ENCODE measurements around the gene GMDS.

The GMDS gene

DNA sequence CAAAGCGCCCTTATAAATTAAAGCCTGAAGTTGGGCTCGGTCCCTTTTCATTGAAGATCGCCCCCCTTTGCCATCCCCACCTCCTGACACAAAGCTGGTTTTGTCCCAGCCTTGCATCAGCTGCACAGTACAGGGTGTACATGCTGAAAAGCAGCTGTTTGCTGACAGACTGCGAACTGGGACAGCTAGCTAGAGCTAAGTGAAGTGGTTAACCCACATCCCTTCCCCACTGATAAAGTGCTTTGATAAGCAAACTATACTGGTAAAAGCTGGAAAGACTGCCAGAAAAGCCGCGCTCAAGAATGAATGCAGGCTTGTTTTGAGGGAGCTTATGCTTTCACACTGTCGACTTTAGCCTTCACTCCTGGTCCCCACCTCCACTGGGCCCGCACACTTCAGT is 207.3 kb downstream of the GMDS start:
- DNase-seq: peak; percentile 22 to 67 (median 55)
- Histone ChIP-seq H3K36me3 (ENCODE audit: control insufficient read depth in 4 of 4, insufficient read depth in 4 of 4, low read length in 3 of 4) (no peaks in the 10 kb centered on the region), H3K27ac (ENCODE audit: insufficient read depth in 1 of 2, low read depth in 1 of 2, low read length in 2 of 2, poor library complexity in 1 of 2, severe bottlenecking in 2 of 2) (no peak overlapping the region), H3K4me3 (ENCODE audit: control insufficient read depth in 1 of 7, extremely low read depth in 1 of 7, insufficient read depth in 4 of 7, low read depth in 2 of 7, low read length in 6 of 7) (peak overlapping the region in 2 of 7 experiments; percentile 11 to 29), H3K9me3 (ENCODE audit: control extremely low read depth in 1 of 5, control insufficient read depth in 4 of 5, insufficient read depth in 2 of 5, low read depth in 1 of 5, low read length in 4 of 5) (peaks cover 0 to under 1% (median 0%) of the 10 kb centered on the region in 5 experiments), H3K4me1 (ENCODE audit: control extremely low read depth in 1 of 4, control insufficient read depth in 4 of 4, insufficient read depth in 4 of 4, low read length in 3 of 4) (peaks cover 0 to 8% (median 6%) of the 10 kb centered on the region in 4 experiments), H3K27me3 (replicated peaks in 2 of 5; ENCODE audit: control insufficient read depth in 4 of 5, insufficient read depth in 5 of 5, low read length in 4 of 5) (no peaks in the 10 kb centered on the region)
- ChIA-PET POLR2A (no interaction called here), CTCF (interaction anchor here (0.8 to 0.9 kb wide), 2 partner anchors 66 to 183 kb away, joined by 3 read pairs; no protein-coding TSS in a partner anchor)
- 19% methylated on average over 3 of the region's 8 CpGs for whole genome bisulfite sequencing (ENCODE audit: insufficient coverage)

DNA sequence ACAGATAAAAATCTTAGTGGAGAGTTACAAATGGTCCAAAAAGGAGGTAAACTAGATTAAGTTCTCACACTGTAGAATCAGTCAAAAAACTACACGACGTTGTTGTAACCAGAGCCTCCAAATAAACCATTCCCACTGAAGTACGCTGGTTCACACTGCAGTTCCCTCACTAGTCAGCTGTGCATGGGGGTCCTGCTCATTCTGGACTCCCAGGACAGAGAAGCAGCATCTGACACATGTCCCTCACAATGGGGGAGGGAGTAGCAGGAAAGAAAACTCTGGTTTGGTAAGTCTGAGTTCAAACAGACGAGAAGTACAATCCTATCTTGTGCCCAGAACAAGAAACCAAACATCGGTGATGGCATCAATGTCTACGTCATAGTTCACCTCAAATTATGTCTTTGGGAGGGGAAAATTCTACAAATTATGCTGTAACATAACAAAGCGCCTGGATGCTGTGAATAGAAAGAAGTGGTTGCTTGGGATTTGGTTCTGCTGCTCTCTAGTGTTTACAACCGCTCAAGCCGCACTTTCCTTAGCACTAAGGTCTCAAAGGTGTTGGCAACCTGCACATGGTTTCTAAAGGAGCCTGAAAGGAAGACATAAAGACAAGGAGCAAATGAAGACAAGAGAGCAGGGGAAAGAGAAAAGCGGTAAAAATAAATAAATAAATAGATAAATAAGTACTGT is 208.0 kb downstream of the GMDS start:
- H3K4me3 ChIP-seq (ENCODE audit: control insufficient read depth in 1 of 7, extremely low read depth in 1 of 7, insufficient read depth in 4 of 7, low read depth in 2 of 7, low read length in 6 of 7): no peak overlapping the region
- DNase-seq: peak in 2 of 3 donors; percentile 19 to 27
- ChIA-PET CTCF (interaction anchor here (0.9 to 1.6 kb wide), 4 partner anchors 17 to 142 kb away, joined by 3 to 4 read pairs (median 4); no protein-coding TSS in a partner anchor), POLR2A (no interaction called here)
- no peaks in the 10 kb centered on the region for H3K27me3 ChIP-seq (replicated peaks in 2 of 5; ENCODE audit: control insufficient read depth in 4 of 5, insufficient read depth in 5 of 5, low read length in 4 of 5)
- no peaks in the 10 kb centered on the region for H3K36me3 ChIP-seq (ENCODE audit: control insufficient read depth in 4 of 4, insufficient read depth in 4 of 4, low read length in 3 of 4)
- H3K9me3 ChIP-seq (ENCODE audit: control extremely low read depth in 1 of 5, control insufficient read depth in 4 of 5, insufficient read depth in 2 of 5, low read depth in 1 of 5, low read length in 4 of 5): peaks cover 0 to 1% (median 0%) of the 10 kb centered on the region in 5 experiments
- WGBS (ENCODE audit: insufficient coverage): 92% methylated on average over 7 of the region's 10 CpGs
- H3K27ac ChIP-seq (ENCODE audit: insufficient read depth in 1 of 2, low read depth in 1 of 2, low read length in 2 of 2, poor library complexity in 1 of 2, severe bottlenecking in 2 of 2): no peak overlapping the region
- H3K4me1 ChIP-seq (ENCODE audit: control extremely low read depth in 1 of 4, control insufficient read depth in 4 of 4, insufficient read depth in 4 of 4, low read length in 3 of 4): peaks cover 0 to 8% (median 6%) of the 10 kb centered on the region in 4 experiments

DNA sequence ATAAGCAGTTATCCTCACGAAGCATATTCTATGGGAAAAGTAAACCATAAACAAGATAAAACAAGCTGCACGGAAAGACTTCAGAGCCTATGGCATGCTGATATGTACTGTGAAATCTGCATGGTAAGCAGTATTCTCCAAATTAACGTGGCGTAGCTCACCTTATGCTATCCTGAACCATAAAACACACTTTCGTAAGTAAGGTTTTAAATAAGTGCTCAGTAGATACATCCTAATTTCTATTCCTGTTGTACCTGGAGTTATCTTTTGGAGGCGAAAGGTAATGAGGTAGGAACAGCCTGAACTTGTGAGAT is 208.7 kb downstream of the GMDS start:
- Histone ChIP-seq H3K36me3 (ENCODE audit: control insufficient read depth in 4 of 4, insufficient read depth in 4 of 4, low read length in 3 of 4) (no peaks in the 10 kb centered on the region), H3K4me1 (ENCODE audit: control extremely low read depth in 1 of 4, control insufficient read depth in 4 of 4, insufficient read depth in 4 of 4, low read length in 3 of 4) (peaks cover 0 to 11% (median 6%) of the 10 kb centered on the region in 4 experiments), H3K27me3 (replicated peaks in 2 of 5; ENCODE audit: control insufficient read depth in 4 of 5, insufficient read depth in 5 of 5, low read length in 4 of 5) (no peaks in the 10 kb centered on the region), H3K4me3 (ENCODE audit: control insufficient read depth in 1 of 7, extremely low read depth in 1 of 7, insufficient read depth in 4 of 7, low read depth in 2 of 7, low read length in 6 of 7) (no peak overlapping the region), H3K27ac (ENCODE audit: insufficient read depth in 1 of 2, low read depth in 1 of 2, low read length in 2 of 2, poor library complexity in 1 of 2, severe bottlenecking in 2 of 2) (no peak overlapping the region), H3K9me3 (ENCODE audit: control extremely low read depth in 1 of 5, control insufficient read depth in 4 of 5, insufficient read depth in 2 of 5, low read depth in 1 of 5, low read length in 4 of 5) (peaks cover 0 to 1% (median 0%) of the 10 kb centered on the region in 5 experiments)
- WGBS (ENCODE audit: insufficient coverage): 100% methylated on average over 2 of the region's 6 CpGs
- DNase-seq: no peak
- ChIA-PET CTCF (interaction anchor here (1.3 to 1.6 kb wide), 3 partner anchors 18 to 141 kb away, joined by 4 read pairs; no protein-coding TSS in a partner anchor), POLR2A (no interaction called here)

DNA sequence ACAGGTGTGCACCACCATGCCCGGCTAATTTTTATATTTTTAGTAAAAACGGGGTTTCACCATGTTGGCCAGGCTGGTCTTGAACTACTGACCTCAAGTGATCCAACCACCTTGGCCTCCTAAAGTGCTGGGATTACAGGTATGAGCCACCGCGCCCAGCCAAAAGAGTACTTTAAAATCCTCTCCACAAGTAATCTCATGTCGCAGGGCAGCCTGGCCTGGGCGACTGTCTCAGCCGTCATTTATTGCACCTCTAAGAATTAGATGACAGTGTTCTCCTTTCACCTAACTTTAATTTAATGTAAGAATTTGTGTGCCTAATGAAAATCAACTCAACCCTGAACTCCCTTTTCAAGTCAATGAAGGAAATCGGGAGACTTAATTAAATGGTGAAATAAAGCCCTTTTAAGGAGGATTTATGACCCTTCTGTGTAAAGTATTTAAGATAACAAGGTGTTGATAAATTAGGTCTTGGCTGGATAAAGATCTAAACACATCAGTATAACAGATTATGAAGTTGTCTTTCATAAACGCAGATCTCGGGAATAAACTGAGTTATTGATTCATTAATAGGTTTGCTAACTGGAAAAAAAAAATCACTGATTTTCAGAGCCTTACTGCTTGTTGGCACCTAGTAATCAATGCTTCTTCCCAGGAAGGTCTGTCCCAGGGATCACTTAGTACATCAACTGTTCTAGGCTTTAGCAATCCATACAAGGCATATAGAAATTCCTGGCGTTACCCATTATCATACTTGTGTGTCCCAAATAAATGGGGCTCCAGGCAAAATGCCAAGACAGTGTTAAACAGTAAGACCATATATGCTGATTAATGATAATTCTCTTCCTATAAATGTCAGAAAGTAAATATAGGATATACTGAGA is 209.3 kb downstream of the GMDS start:
- ChIA-PET POLR2A (no interaction called here), CTCF (interaction anchor here (1.3 to 1.6 kb wide), 4 partner anchors 18 to 155 kb away, joined by 3 to 4 read pairs (median 4); no protein-coding TSS in a partner anchor)
- 100% methylated on average over 3 of the region's 11 CpGs for WGBS (ENCODE audit: insufficient coverage)

DNA sequence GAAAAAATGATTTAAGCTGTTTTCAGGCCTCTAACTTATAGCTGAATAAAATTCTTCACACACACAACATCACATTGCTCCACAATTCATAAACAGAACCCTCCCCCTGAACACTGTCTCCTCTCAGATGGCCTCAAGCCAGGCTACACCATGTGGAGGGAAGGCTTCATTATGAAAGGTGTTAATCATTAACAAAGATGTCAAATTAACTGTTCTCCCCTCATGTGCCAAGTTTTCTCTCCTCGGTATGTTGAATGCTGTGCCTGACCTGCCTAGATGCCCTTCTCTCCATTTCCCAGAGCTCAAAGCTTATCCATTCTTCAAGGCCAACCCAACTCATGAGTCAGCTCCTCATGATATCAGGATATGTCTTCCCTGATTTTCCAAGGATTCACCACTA is 210.4 kb downstream of the GMDS start:
- CTCF ChIA-PET: interaction anchor here (1.1 to 1.4 kb wide), 2 partner anchors 69 to 156 kb away, joined by 3 read pairs; no protein-coding TSS in a partner anchor
- Histone ChIP-seq H3K36me3 (ENCODE audit: control insufficient read depth in 4 of 4, insufficient read depth in 4 of 4, low read length in 3 of 4) (no peaks in the 10 kb centered on the region), H3K4me1 (ENCODE audit: control extremely low read depth in 1 of 4, control insufficient read depth in 4 of 4, insufficient read depth in 4 of 4, low read length in 3 of 4) (peaks cover 5 to 15% (median 7%) of the 10 kb centered on the region in 4 experiments), H3K4me3 (ENCODE audit: control insufficient read depth in 1 of 7, extremely low read depth in 1 of 7, insufficient read depth in 4 of 7, low read depth in 2 of 7, low read length in 6 of 7) (no peak overlapping the region), H3K27ac (ENCODE audit: insufficient read depth in 1 of 2, low read depth in 1 of 2, low read length in 2 of 2, poor library complexity in 1 of 2, severe bottlenecking in 2 of 2) (no peak overlapping the region), H3K27me3 (replicated peaks in 2 of 5; ENCODE audit: control insufficient read depth in 4 of 5, insufficient read depth in 5 of 5, low read length in 4 of 5) (no peaks in the 10 kb centered on the region), H3K9me3 (ENCODE audit: control extremely low read depth in 1 of 5, control insufficient read depth in 4 of 5, insufficient read depth in 2 of 5, low read depth in 1 of 5, low read length in 4 of 5) (peaks cover 0 to 1% (median 0%) of the 10 kb centered on the region in 5 experiments)
- WGBS (ENCODE audit: insufficient coverage): 100% methylated on average over 1 of the region's 1 CpG
- POLR2A ChIA-PET: no interaction called here
- no peak for DNase-seq

More for the DNA sequence above, 209.3 kb downstream of the GMDS start:
- no peak overlapping the region for H3K4me3 ChIP-seq (ENCODE audit: control insufficient read depth in 1 of 7, extremely low read depth in 1 of 7, insufficient read depth in 4 of 7, low read depth in 2 of 7, low read length in 6 of 7)
- no peaks in the 10 kb centered on the region for H3K36me3 ChIP-seq (ENCODE audit: control insufficient read depth in 4 of 4, insufficient read depth in 4 of 4, low read length in 3 of 4)
- peaks cover 0 to 1% (median 0%) of the 10 kb centered on the region in 5 experiments for H3K9me3 ChIP-seq (ENCODE audit: control extremely low read depth in 1 of 5, control insufficient read depth in 4 of 5, insufficient read depth in 2 of 5, low read depth in 1 of 5, low read length in 4 of 5)
- H3K4me1 ChIP-seq (ENCODE audit: control extremely low read depth in 1 of 4, control insufficient read depth in 4 of 4, insufficient read depth in 4 of 4, low read length in 3 of 4): peaks cover 2 to 15% (median 7%) of the 10 kb centered on the region in 4 experiments
- no peaks in the 10 kb centered on the region for H3K27me3 ChIP-seq (replicated peaks in 2 of 5; ENCODE audit: control insufficient read depth in 4 of 5, insufficient read depth in 5 of 5, low read length in 4 of 5)
- no peak overlapping the region for H3K27ac ChIP-seq (ENCODE audit: insufficient read depth in 1 of 2, low read depth in 1 of 2, low read length in 2 of 2, poor library complexity in 1 of 2, severe bottlenecking in 2 of 2)
- no peak for DNase-seq

DNA sequence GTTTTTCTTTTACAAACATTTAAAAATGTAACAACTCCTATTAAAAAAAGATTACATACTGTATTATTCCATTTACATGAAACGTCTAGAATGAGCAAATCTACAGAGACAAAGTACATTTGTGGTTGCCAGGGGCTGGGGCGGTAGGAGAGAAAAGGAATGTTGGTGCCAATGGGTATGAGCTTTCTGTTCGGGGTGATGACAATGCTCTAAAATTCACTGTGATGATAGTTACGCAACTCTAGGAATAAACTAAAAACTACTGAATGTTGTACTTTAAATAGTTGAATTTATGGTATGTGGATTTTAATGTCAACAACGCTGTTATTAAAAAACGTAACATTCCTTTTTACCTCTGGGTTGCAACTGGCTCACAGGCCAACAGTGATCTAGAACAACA is 211.1 kb downstream of the GMDS start:
- H3K27ac ChIP-seq (ENCODE audit: insufficient read depth in 1 of 2, low read depth in 1 of 2, low read length in 2 of 2, poor library complexity in 1 of 2, severe bottlenecking in 2 of 2): no peak overlapping the region
- no peaks in the 10 kb centered on the region for H3K27me3 ChIP-seq (replicated peaks in 2 of 5; ENCODE audit: control insufficient read depth in 4 of 5, insufficient read depth in 5 of 5, low read length in 4 of 5)
- H3K4me1 ChIP-seq (ENCODE audit: control extremely low read depth in 1 of 4, control insufficient read depth in 4 of 4, insufficient read depth in 4 of 4, low read length in 3 of 4): peaks cover 9 to 22% (median 11%) of the 10 kb centered on the region in 4 experiments
- no peaks in the 10 kb centered on the region for H3K36me3 ChIP-seq (ENCODE audit: control insufficient read depth in 4 of 4, insufficient read depth in 4 of 4, low read length in 3 of 4)
- no peak for DNase-seq
- 94% methylated on average over 5 of the region's 6 CpGs for WGBS (ENCODE audit: insufficient coverage)
- no peak overlapping the region for H3K4me3 ChIP-seq (ENCODE audit: control insufficient read depth in 1 of 7, extremely low read depth in 1 of 7, insufficient read depth in 4 of 7, low read depth in 2 of 7, low read length in 6 of 7)
- ChIA-PET POLR2A (no interaction called here), CTCF (interaction anchor here (1.1 kb wide), 2 partner anchors 61 to 70 kb away, joined by 3 read pairs; no protein-coding TSS in a partner anchor)
- peaks cover 0 to 1% (median 0%) of the 10 kb centered on the region in 5 experiments for H3K9me3 ChIP-seq (ENCODE audit: control extremely low read depth in 1 of 5, control insufficient read depth in 4 of 5, insufficient read depth in 2 of 5, low read depth in 1 of 5, low read length in 4 of 5)

All from common myeloid progenitor, CD34-positive (primary cell).